LNCaP clone FGC (cell line): ENCODE results near the gene DNAH12.

ENCODE experiments used
- DNase-seq: peaks from one replicate; pipeline ENCODE4 v3.0.0-alpha.2; 2011; ENCODE audit warnings: low read depth
- H3K4me3 ChIP-seq: 2 replicates; pipeline ENCODE4 v1.5.1; 2011; ENCODE audit warnings: mild to moderate bottlenecking, low read depth, low read length, control low read depth
- TF ChIP-seq, protein P1 (sequence below): IDR thresholded peaks from 2 replicates; pipeline ENCODE4 v1.5.1; 2012; ENCODE audit warnings: mild to moderate bottlenecking; ENCODE audit not compliant: control insufficient read depth, insufficient read depth; ENCODE audit errors: extremely low read depth

The DNAH12 gene

DNA sequence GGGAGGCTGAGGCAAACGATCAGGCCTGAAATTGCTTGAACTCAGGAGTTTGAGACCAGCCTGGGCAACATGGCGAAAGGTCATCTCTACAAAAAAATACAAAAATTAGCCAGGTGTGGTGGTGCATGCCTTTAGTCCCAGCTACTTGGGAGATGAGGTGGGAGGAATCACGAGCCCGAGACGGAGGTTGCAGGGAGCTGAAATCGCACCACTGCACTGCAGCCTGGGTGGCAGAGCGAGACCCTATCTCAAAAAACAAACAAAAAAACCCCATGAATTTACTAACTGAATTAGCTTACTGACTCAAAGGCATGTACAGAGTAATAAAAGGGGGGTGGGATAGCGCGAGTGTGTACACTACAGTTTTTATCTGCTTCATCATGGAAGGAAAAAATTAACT lies 33.7 kb upstream of the DNAH12 start:
- no peak for DNase-seq
- no peak overlapping the region for H3K4me3 ChIP-seq
- TF ChIP-seq, protein P1, sequence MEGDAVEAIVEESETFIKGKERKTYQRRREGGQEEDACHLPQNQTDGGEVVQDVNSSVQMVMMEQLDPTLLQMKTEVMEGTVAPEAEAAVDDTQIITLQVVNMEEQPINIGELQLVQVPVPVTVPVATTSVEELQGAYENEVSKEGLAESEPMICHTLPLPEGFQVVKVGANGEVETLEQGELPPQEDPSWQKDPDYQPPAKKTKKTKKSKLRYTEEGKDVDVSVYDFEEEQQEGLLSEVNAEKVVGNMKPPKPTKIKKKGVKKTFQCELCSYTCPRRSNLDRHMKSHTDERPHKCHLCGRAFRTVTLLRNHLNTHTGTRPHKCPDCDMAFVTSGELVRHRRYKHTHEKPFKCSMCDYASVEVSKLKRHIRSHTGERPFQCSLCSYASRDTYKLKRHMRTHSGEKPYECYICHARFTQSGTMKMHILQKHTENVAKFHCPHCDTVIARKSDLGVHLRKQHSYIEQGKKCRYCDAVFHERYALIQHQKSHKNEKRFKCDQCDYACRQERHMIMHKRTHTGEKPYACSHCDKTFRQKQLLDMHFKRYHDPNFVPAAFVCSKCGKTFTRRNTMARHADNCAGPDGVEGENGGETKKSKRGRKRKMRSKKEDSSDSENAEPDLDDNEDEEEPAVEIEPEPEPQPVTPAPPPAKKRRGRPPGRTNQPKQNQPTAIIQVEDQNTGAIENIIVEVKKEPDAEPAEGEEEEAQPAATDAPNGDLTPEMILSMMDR, result no peak

DNA sequence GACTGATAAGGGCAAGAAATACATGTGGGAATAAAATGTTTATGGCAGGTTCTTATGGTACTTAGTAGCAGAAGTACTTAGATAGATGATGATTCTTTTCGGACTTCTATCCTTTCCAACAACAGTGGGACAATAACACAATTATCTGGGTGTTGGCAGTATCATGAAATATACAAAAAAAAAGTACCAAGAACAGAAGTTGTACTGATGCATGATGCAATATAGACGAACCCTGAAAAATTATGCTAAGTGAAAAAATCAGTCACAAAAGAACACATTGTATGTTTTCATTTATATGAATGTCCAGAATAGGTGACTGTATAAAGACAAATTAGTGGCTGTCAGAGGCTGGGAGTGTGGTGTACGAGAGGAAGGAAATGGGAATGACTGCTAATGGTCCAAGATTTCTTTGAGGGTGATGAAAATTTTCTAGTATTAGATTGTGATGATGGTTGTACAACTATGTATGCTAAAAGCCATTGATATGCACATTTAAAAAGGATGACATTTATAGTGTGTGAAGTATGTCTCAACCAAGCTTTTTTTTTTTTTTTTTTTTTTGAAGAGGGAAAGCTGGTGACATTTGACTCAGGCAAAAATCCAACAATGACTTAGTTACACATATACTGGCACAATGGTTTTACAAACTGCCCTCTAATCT lies 32.0 kb upstream of the DNAH12 start:
- no peak for DNase-seq
- TF ChIP-seq, protein P1, result no peak
- H3K4me3 ChIP-seq, result no peak overlapping the region

- DNase-seq, result no peak
- TF ChIP-seq, protein P1, result no peak
- no peak overlapping the region for H3K4me3 ChIP-seq
Measured at GRCh38 chr3:57572096-57572495, 28.0 kb upstream of the DNAH12 start.

DNA sequence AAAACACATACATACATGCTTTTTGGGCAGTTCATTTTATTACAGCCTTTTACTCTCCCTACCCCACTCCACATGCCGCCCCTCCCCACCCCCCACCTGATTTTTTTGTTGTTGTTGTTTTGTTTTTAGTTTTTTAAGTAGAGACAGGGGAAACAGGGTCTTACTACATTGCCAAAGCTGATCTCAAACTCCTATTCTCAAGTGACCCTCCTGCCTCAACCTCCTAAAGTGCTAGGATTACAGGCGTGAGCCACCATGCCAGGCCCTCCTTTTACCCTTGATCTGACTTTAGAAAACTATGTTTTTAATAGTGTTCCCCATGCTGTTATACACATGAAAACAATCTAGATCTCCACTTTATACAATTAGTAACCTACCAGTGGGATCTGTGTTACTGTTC lies 26.7 kb upstream of the DNAH12 start:
- no peak overlapping the region for H3K4me3 ChIP-seq
- no peak for DNase-seq
- TF ChIP-seq, protein P1, result no peak

DNA sequence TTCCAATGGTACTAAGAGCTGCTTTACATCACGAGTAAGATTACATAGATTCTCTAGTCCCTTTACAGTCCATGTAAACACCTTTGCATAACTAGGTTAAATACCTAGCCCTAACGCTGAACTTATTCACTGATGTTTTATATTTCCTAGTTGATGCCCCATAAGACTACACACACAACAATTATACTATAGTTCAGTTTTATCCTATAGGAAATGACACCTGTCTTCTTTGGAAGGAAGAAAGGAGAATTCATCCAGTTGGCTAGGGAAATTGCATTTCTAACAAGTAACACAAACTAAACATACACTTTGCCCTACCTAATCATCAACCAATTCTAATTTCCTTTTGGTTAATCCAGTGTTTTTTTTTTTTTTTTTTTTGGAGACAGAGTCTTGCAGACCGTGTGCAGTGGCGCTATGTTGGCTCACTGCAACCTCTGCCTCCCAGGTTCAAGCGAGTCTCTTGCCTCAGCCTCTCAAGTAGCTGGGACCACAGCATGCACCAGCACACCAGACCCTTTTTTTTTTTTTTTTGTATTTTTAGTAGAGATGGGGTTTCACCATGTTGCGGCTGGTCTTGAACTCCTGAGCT lies 25.8 kb upstream of the DNAH12 start:
- TF ChIP-seq, protein P1, result no peak

GRCh38 chr3:57559526-57559925 lies 15.4 kb upstream of the DNAH12 start:
- no peak overlapping the region for H3K4me3 ChIP-seq
- no peak for DNase-seq

More for the DNA sequence above, 25.8 kb upstream of the DNAH12 start:
- no peak overlapping the region for H3K4me3 ChIP-seq
- DNase-seq, result no peak

More at GRCh38 chr3:57559526-57559925, 15.4 kb upstream of the DNAH12 start:
- TF ChIP-seq, protein P1, result no peak
